Panc1 (cell line): ENCODE measurements around the gene ELOVL2. TPM values are rescaled to one million over a fixed set of nuclear protein-coding genes. Genes with fewer than 3 reads are reported as not detected.

Experiments used
- ATAC-seq: fragments of 200-7000 bp; cut with Tn5 transposase; 2 replicates; pipeline ENCODE4 v1.9.1; 2020; ENCODE audit warnings: mild to moderate bottlenecking, moderate library complexity
- BruUV-seq: library from RNA; stranded (reverse); fragments of 400-500 nt; replicated peaks from 2 replicates; lab custom pipeline; 2021; lab: Mats Ljungman, UMichigan
- CTCF ChIA-PET: fragments of 300-600 bp; sonication (Branson Sonifier 250); formaldehyde crosslinking; loops from one replicate; lab custom pipeline; 2022; ENCODE audit warnings: antibody characterized with exemption; lab: Charles Lee
- POLR2A ChIA-PET: fragments of 300-600 bp; sonication (Branson Sonifier 250); formaldehyde crosslinking; loops from one replicate; lab custom pipeline; 2022; ENCODE audit warnings: antibody characterized with exemption; lab: Charles Lee
- DNase-seq: peaks from one replicate; pipeline ENCODE4 v3.0.0-alpha.2; 2010; ENCODE audit warnings: low read depth, low spot score
- H3K27ac ChIP-seq: 2 replicates; pipeline ENCODE4 v1.5.1; 2011; ENCODE audit warnings: mild to moderate bottlenecking, low read length, inconsistent platforms
- H3K27me3 ChIP-seq: fragments of 200-500 bp; sonication (Bioruptor generic); 2 replicates; pipeline ENCODE4 v1.6.0; 2014; ENCODE audit warnings: low read length, inconsistent platforms; ENCODE audit not compliant: control insufficient read depth, insufficient read depth
- H3K36me3 ChIP-seq: fragments of 200-500 bp; sonication (Bioruptor generic); 2 replicates; pipeline ENCODE4 v1.5.1; 2014; ENCODE audit warnings: inconsistent platforms, mild to moderate bottlenecking, low read length, moderate library complexity; ENCODE audit not compliant: control insufficient read depth, insufficient read depth
- H3K4me1 ChIP-seq: 2 replicates; pipeline ENCODE4 v1.5.1; 2011; ENCODE audit warnings: inconsistent platforms, mild to moderate bottlenecking, low read length, moderate library complexity; ENCODE audit not compliant: control insufficient read depth, insufficient read depth
- H3K4me3 ChIP-seq, 2 experiments: 2 replicates each; pipeline ENCODE4 v1.5.1; 2011 to 2012; ENCODE audit warnings: low read depth in 2 of 2, low read length in 2 of 2, mild to moderate bottlenecking in 2 of 2, inconsistent platforms in 1 of 2, moderate library complexity in 1 of 2
- H3K9me3 ChIP-seq: fragments of 200-500 bp; sonication (Bioruptor generic); 2 replicates; pipeline ENCODE4 v1.5.1; 2014; ENCODE audit warnings: low read depth, mild to moderate bottlenecking, inconsistent platforms, low read length, moderate library complexity; ENCODE audit not compliant: control insufficient read depth, insufficient read depth
- CTCF ChIP-seq: fragments of 450-650 bp; IDR thresholded peaks from 2 replicates; pipeline ENCODE4 v1.5.1; 2017; ENCODE audit warnings: mild to moderate bottlenecking
- POLR2AphosphoS5 ChIP-seq: IDR thresholded peaks from 2 replicates; pipeline ENCODE4 v1.6.1; 2012; ENCODE audit warnings: mild to moderate bottlenecking, low read depth, low read length, moderate library complexity
- REST ChIP-seq, 2 experiments: IDR thresholded peaks; 2 replicates each; pipeline ENCODE4 v1.6.1; 2011 to 2012; ENCODE audit warnings: low read depth in 2 of 2, control low read depth in 1 of 2, low read length in 1 of 2, mild to moderate bottlenecking in 1 of 2, moderate library complexity in 1 of 2; ENCODE audit not compliant: insufficient read depth in 1 of 2
- SIN3A ChIP-seq: IDR thresholded peaks from 2 replicates; pipeline ENCODE4 v1.6.1; 2012; ENCODE audit warnings: low read depth, mild to moderate bottlenecking, low read length, moderate library complexity, borderline replicate concordance; ENCODE audit not compliant: insufficient read depth
- TCF7L2 ChIP-seq: IDR thresholded peaks from 2 replicates; pipeline ENCODE4 v1.6.1; 2011; ENCODE audit warnings: mild to moderate bottlenecking, low read depth, low read length, inconsistent platforms
- in situ Hi-C: cut with HindIII; loops from 2 replicates; pipeline ENCODE4 v1.10.0; 2016; ENCODE audit warnings: low sequenced_read_pairs, low pct_unique_long_range_greater_than_20kb
- intact Hi-C: fragments of 100-400 bp; cut with micrococcal nuclease; formaldehyde crosslinking; loops from one replicate; pipeline ENCODE4 v1.10.0; 2022; ENCODE audit not compliant: unreplicated experiment
- total RNA-seq: library from RNA; stranded (reverse); gene quantifications from one replicate; pipeline ENCODE4 v1.2.1, GENCODE V29; 2021; ENCODE audit not compliant: unreplicated experiment

Gene ELOVL2
- total RNA-seq, 1 experiment from 2014 or later = 27.8 TPM

GRCh38 chr6:11008821-11009220, 35.3 kb downstream of the ELOVL2 start:
- POLR2A ChIA-PET = no interaction called here
- CTCF ChIA-PET = no interaction called here
- Histone ChIP-seq H3K9me3 (no peaks in the 10 kb centered on the region), H3K27ac (peak overlapping the region; percentile 34), H3K4me3 (peak overlapping the region in 1 of 2 experiments; percentile 31; a peak in 2 of 4 replicates), H3K36me3 (no peaks in the 10 kb centered on the region), H3K27me3 (no peaks in the 10 kb centered on the region), H3K4me1 (peaks cover 56% of the 10 kb centered on the region)
- ATAC-seq (no peak), DNase-seq (no peak)
- no TSS peak for BruUV-seq
- in situ Hi-C loops (no loop called here), intact Hi-C loops (loop anchor here (5.0 kb wide), 1 partner anchor 33 kb away; the partner anchor contains the start of gene ELOVL2)
- TF ChIP-seq TCF7L2 = no peak
- no peak for TF ChIP-seq POLR2AphosphoS5
- TF ChIP-seq REST (IDR thresholded peaks at IDR 0.05; ENCODE audit: insufficient read depth in 1 of 2, low read depth in 2 of 2, low read length in 1 of 2) = no peak
- no peak for TF ChIP-seq SIN3A
- no peak for TF ChIP-seq CTCF

GRCh38 chr6:11007715-11008608, 36.1 kb downstream of the ELOVL2 start:
- H3K4me1 ChIP-seq = peaks cover 56% of the 10 kb centered on the region
- peak; percentile 86 for ATAC-seq
- peak overlapping the region in 1 of 2 experiments; percentile 20; a peak in 2 of 4 replicates for H3K4me3 ChIP-seq
- H3K27me3 ChIP-seq = no peaks in the 10 kb centered on the region
- in situ Hi-C loops (no loop called here), intact Hi-C loops (loop anchor here (5.0 kb wide), 1 partner anchor 34 kb away; the partner anchor contains the start of gene ELOVL2)
- peak; percentile 81 for DNase-seq
- no peaks in the 10 kb centered on the region for H3K36me3 ChIP-seq
- TF ChIP-seq CTCF (no peak), SIN3A (no peak), TCF7L2 (peak; percentile 65; the same call in 1 of the 2 replicates)
- H3K9me3 ChIP-seq = no peaks in the 10 kb centered on the region
- CTCF ChIA-PET = no interaction called here
- BruUV-seq = no TSS peak
- POLR2A ChIA-PET = interaction anchor here (0.6 kb wide), 1 partner anchor 494 kb away, joined by 3 read pairs; no protein-coding TSS in a partner anchor
- H3K27ac ChIP-seq = peak overlapping the region; percentile 34
